Placental pericyte (primary cell): ENCODE measurements around the gene ATRAID. TPM values are rescaled to one million over a fixed set of nuclear protein-coding genes. Genes with fewer than 3 reads are reported as not detected.

ENCODE experiments used
- total RNA-seq: library from RNA; depleted of rRNA; stranded (reverse); fragments of >200 nt; gene quantifications from 2 replicates; pipeline ENCODE4 v1.2.3, GENCODE V29; 2012

Gene ATRAID
- 143 and 170 TPM in 2 replicates for total RNA-seq

DNA sequence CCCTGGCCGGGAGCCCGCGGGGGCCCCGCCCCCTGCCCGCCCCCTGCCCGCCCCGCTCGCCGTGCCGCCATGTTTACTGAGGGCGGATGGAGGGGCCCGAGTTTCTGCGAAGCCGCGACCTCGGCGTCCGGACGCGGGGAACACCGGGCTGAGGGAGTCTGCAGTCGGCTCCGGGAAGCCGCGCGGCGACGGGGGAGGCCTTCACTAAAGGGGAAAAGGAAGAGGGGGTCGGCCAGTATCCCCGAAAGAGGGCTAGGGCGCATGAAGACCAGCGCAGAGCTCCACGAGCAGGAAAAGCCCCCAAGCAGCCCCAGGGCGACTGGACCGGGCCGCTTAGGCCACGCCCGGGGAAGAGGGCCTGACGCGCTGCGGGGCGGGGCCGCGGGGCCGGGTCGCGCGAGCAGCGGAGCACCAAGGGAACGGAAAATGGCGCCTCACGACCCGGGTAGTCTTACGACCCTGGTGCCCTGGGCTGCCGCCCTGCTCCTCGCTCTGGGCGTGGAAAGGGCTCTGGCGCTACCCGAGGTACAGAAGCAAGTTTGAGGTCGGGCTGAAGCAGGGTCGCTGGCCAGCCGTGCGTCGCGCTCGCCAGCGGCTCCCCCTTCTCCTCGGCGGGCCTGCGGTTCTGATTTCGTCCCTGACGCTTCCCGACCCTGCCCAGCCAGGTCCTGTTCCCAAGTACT lies at the start of gene ATRAID, which contains the start of gene SLC5A6:
TSS of gene ATRAID (plus strand) at position 99 of the 683 bp plus-strand sequence. CDS start at position 427, 328 bp downstream.
TSS of gene SLC5A6 (minus strand) at position 326 of the 683 bp plus-strand sequence. CDS start 4,618 bp downstream, outside the sequence.

DNA sequence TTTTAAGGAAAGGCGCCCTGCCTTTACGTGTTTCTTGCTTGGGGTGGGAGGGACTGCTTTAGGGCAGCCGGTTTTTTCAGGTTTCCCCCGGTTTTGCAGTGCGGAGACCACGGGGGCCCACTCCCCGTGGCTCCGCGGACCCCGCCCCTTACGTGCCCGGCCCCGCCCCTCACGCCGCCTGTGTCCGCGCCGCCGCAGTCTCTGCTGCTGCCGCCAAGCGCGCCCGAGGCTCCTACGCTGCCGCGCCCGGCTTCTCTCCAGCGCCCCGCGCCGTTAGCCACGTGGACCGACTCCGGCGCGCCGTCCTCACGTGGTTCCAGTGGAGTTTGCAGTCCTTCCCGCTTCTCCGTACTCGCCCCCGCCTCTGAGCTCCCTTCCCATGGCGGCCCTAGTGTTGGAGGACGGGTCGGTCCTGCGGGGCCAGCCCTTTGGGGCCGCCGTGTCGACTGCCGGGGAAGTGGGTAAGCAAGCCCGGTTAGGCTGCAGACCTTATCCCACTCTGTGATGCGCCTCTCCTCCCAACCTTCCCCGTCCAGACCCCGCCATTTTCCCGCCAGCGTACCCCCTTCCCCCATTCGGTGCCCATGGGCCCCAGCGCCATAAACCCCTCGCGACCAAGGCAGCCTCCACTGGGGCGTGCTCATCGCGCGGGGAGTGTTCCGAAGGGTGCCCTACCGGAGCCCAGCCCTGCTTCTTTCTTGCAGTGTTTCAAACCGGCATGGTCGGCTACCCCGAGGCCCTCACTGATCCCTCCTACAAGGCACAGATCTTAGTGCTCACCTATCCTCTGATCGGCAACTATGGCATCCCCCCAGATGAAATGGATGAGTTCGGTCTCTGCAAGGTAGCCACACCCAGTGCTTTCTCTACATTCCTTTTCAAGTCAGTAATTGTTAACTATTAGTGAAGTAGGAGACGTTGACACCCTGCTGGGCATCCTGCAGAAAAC lies 5.6 kb downstream of the ATRAID start, which contains the start of gene CAD:
TSS of gene CAD (plus strand) at position 197 of the 949 bp plus-strand sequence. CDS start at position 380, 183 bp downstream.

DNA sequence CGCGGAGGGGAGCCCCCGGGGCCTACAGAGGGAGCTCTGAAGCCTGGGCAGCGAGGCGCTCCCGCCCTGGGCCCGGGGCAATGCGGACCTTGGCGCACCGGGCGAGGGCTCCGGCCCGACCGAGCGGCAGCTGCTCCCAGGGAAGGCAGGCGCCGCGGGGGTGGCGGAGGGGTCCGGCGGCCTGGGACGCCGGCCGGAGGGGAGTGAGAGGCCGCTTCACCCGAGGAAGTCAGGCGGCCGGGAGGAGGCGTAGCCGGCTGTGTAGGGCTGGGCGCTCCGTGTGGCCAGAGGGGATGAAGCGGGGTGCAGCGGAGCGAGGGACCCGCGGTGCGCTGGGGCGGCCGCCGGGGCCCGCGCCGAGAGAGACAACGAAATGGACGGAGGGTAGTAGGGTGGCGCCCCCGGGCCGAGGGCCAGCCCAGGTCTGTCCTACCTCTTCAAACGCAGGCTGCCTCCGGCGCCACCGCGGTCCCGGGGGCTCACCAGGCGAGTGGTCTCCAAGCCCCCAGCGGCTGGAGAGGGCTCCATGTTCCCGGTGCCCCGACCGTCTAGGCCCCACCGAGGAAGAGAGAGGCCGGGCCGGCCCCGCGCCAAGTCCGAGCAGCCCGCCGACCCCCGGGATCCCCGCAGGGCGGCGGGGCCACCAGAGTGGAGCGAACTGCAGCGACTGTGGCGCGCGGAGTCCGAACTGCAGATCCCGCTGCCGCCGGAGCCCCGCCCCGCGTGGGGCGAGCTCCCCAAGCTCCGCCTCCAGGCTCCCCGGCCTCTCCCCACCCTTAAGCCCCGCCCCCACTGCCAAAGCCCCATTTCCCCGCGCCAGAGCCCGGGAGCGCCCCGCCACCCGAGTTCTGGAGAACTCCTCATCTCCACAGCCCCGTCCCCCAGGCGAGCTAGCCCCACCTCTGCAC lies 50.8 kb downstream of the ATRAID start, which contains the start of gene SLC30A3:
TSS of gene SLC30A3 (minus strand) at position 669 of the 908 bp plus-strand sequence. CDS start at position 528, 141 bp downstream.

Other genes starting within 250 kb of the ATRAID start
- 4.2 and 7.2 TPM in 2 replicates for gene MAPRE3, start 241.4 kb upstream of the ATRAID start, total RNA-seq
- gene TMEM214, start 179.1 kb upstream of the ATRAID start, total RNA-seq = 74.2 and 98.0 TPM in 2 replicates
- gene AGBL5, start 160.4 kb upstream of the ATRAID start, total RNA-seq = 24.9 TPM in 2 replicates
- 124 and 174 TPM in 2 replicates for gene OST4, start 140.4 kb upstream of the ATRAID start, total RNA-seq
- gene EMILIN1, start 133.4 kb upstream of the ATRAID start, total RNA-seq = 189 and 203 TPM in 2 replicates
- gene KHK, start 125.3 kb upstream of the ATRAID start, total RNA-seq = 0.22 and 1.3 TPM in 2 replicates
- 0.88 TPM in 1 of 2 replicates, not detected in the other for gene CGREF1, start 92.9 kb upstream of the ATRAID start, total RNA-seq
- gene ABHD1, start 88.2 kb upstream of the ATRAID start, total RNA-seq = not detected in 2 replicates
- gene PREB, start 77.4 kb upstream of the ATRAID start, total RNA-seq = 76.7 and 108 TPM in 2 replicates
- gene PRR30, start 72.6 kb upstream of the ATRAID start, total RNA-seq = not detected in 2 replicates
- not detected in 2 replicates for gene TCF23, start 63.0 kb upstream of the ATRAID start, total RNA-seq
- 39.6 and 59.4 TPM in 2 replicates for gene SLC5A6, start 227 bp downstream of the ATRAID start, total RNA-seq
- 34.4 and 72.2 TPM in 2 replicates for gene CAD, start 5.3 kb downstream of the ATRAID start, total RNA-seq
- 0.14 TPM in 1 of 2 replicates, not detected in the other for gene SLC30A3, start 51.0 kb downstream of the ATRAID start, total RNA-seq
- gene DNAJC5G, start 63.4 kb downstream of the ATRAID start, total RNA-seq = not detected in 2 replicates
- gene TRIM54, start 70.4 kb downstream of the ATRAID start, total RNA-seq = not detected in 2 replicates
- gene UCN, start 96.4 kb downstream of the ATRAID start, total RNA-seq = 0.86 and 1.1 TPM in 2 replicates
- 64.8 and 67.7 TPM in 2 replicates for gene MPV17, start 111.1 kb downstream of the ATRAID start, total RNA-seq
- 31.7 and 63.6 TPM in 2 replicates for gene GTF3C2, start 144.7 kb downstream of the ATRAID start, total RNA-seq
- gene EIF2B4, start 158.3 kb downstream of the ATRAID start, total RNA-seq = 29.1 and 37.9 TPM in 2 replicates
- 141 and 166 TPM in 2 replicates for gene SNX17, start 158.6 kb downstream of the ATRAID start, total RNA-seq
- 11.5 and 12.3 TPM in 2 replicates for gene ZNF513, start 168.7 kb downstream of the ATRAID start, total RNA-seq
- gene PPM1G, start 197.6 kb downstream of the ATRAID start, total RNA-seq = 98.0 and 99.6 TPM in 2 replicates
- 136 and 159 TPM in 2 replicates for gene NRBP1, start 216.6 kb downstream of the ATRAID start, total RNA-seq
- gene KRTCAP3, start 230.3 kb downstream of the ATRAID start, total RNA-seq = not detected in 2 replicates